Osteoblast (primary cell): ENCODE measurements around the gene COL23A1. TPM values are rescaled to one million over a fixed set of nuclear protein-coding genes. Genes with fewer than 3 reads are reported as not detected.

Source experiments
- DNase-seq: peaks from one replicate; pipeline ENCODE4 v3.0.0; 2011; ENCODE audit warnings: low spot score, mixed read lengths; ENCODE audit not compliant: insufficient read length; ENCODE audit errors: missing footprints
- H2AFZ ChIP-seq: 2 replicates; pipeline ENCODE4 v1.6.0; 2011; ENCODE audit warnings: mild to moderate bottlenecking, low read length
- H3K27ac ChIP-seq: 2 replicates; pipeline ENCODE4 v1.5.1; 2011; ENCODE audit warnings: mild to moderate bottlenecking, low read depth, low read length, moderate library complexity
- H3K27me3 ChIP-seq: 2 replicates; pipeline ENCODE4 v1.6.0; 2012; ENCODE audit warnings: mild to moderate bottlenecking, control low read depth, inconsistent platforms, low read length, moderate library complexity; ENCODE audit not compliant: insufficient read depth
- H3K36me3 ChIP-seq: 2 replicates; pipeline ENCODE4 v1.5.1; 2011; ENCODE audit warnings: mild to moderate bottlenecking, low read length, control low read depth, moderate library complexity; ENCODE audit not compliant: insufficient read depth
- H3K4me1 ChIP-seq: 2 replicates; pipeline ENCODE4 v1.5.1; 2011; ENCODE audit warnings: mild to moderate bottlenecking, low read length, control low read depth, moderate library complexity; ENCODE audit not compliant: insufficient read depth
- H3K4me2 ChIP-seq: 2 replicates; pipeline ENCODE4 v1.6.0; 2011; ENCODE audit warnings: mild to moderate bottlenecking, low read length; ENCODE audit not compliant: insufficient read depth
- H3K4me3 ChIP-seq: fragments of 200-600 bp; sonication (generic); 3 replicates; pipeline ENCODE4 v1.5.1; 2012; ENCODE audit warnings: mild to moderate bottlenecking, low read length, inconsistent platforms; ENCODE audit not compliant: insufficient read depth
- H3K79me2 ChIP-seq: 2 replicates; pipeline ENCODE4 v1.6.0; 2012; ENCODE audit warnings: mild to moderate bottlenecking, low read length, control low read depth, inconsistent platforms; ENCODE audit not compliant: insufficient read depth
- H3K9me3 ChIP-seq: 2 replicates; pipeline ENCODE4 v1.5.1; 2011; ENCODE audit warnings: low read depth, low read length, control low read depth
- H4K20me1 ChIP-seq: 2 replicates; pipeline ENCODE4 v1.6.0; 2012; ENCODE audit warnings: mild to moderate bottlenecking, low read length, control low read depth; ENCODE audit not compliant: insufficient read depth
- total RNA-seq: library from RNA; depleted of rRNA; stranded (reverse); fragments of >200 nt; gene quantifications from 2 replicates; pipeline ENCODE4 v1.2.3, GENCODE V29; 2012
- TF ChIP-seq, protein P1 (sequence below): IDR thresholded peaks from 2 replicates; pipeline ENCODE4 v1.5.1; 2011; ENCODE audit warnings: mild to moderate bottlenecking, low read depth, low read length, moderate library complexity; ENCODE audit errors: extremely low read depth

COL23A1 gene
- total RNA-seq, 1 donor, result under 0.01 TPM

GRCh38 chr5:178328826-178329730 lies 261.1 kb downstream of the COL23A1 start:
- Histone ChIP-seq H3K27me3 (peaks cover 5% of the 10 kb centered on the region), H3K79me2 (no peaks in the 10 kb centered on the region), H3K9me3 (no peaks in the 10 kb centered on the region), H3K4me2 (no peak overlapping the region), H3K27ac (no peak overlapping the region), H3K36me3 (no peaks in the 10 kb centered on the region), H3K4me3 (no peak overlapping the region), H2AFZ (no peak overlapping the region), H4K20me1 (no peaks in the 10 kb centered on the region), H3K4me1 (no peaks in the 10 kb centered on the region)
- no peak for DNase-seq
- TF ChIP-seq, protein P1, sequence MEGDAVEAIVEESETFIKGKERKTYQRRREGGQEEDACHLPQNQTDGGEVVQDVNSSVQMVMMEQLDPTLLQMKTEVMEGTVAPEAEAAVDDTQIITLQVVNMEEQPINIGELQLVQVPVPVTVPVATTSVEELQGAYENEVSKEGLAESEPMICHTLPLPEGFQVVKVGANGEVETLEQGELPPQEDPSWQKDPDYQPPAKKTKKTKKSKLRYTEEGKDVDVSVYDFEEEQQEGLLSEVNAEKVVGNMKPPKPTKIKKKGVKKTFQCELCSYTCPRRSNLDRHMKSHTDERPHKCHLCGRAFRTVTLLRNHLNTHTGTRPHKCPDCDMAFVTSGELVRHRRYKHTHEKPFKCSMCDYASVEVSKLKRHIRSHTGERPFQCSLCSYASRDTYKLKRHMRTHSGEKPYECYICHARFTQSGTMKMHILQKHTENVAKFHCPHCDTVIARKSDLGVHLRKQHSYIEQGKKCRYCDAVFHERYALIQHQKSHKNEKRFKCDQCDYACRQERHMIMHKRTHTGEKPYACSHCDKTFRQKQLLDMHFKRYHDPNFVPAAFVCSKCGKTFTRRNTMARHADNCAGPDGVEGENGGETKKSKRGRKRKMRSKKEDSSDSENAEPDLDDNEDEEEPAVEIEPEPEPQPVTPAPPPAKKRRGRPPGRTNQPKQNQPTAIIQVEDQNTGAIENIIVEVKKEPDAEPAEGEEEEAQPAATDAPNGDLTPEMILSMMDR, result no peak

DNA sequence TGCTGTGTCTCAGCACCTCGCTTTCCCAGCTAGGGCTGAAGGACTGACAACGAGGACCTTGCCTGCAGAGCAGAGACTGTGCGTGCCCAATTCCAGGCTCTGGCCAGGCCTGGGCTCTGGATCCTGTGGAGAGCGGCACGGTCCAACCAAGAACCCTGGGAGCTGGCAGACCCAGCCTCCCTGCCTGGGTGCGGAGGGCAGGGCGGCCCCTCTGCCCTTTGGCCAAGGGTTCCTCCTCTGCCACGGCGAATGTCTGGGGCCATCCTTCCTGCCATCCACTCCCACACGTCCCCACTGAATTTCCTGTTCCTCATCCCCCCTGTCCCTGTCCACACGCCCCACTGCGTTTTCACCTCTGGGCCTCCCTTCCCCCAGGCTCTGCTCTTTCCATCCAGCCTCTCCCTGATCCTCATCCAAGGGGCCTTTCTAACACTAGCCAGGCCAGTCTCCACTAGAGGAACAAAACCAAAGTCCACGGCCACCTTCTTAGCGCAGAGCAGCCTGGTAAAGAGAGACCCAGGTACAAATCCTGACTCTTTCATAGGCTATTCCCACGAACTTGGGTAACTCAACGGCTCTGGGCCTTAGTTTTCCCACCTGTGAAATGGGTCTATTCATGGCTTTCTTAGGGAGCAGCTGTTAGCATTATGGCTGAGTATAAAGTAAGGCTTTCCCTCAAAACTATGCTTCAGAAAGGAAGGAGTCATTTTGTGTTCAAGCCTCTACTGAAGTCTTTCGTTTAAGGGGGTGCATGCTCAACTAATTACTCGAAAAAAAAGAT lies 262.1 kb downstream of the COL23A1 start:
- DNase-seq, result no peak
- no peak overlapping the region for H3K4me2 ChIP-seq
- no peaks in the 10 kb centered on the region for H3K4me1 ChIP-seq

GRCh38 chr5:178327446-178327845 lies 262.7 kb downstream of the COL23A1 start:
- H4K20me1 ChIP-seq, result no peaks in the 10 kb centered on the region
- TF ChIP-seq, protein P1, result no peak
- H3K79me2 ChIP-seq, result no peaks in the 10 kb centered on the region
- H3K36me3 ChIP-seq, result no peaks in the 10 kb centered on the region
- H2AFZ ChIP-seq, result no peak overlapping the region
- peaks cover 5% of the 10 kb centered on the region for H3K27me3 ChIP-seq
- H3K9me3 ChIP-seq, result no peaks in the 10 kb centered on the region
- no peak overlapping the region for H3K4me3 ChIP-seq
- H3K4me1 ChIP-seq, result no peaks in the 10 kb centered on the region
- H3K4me2 ChIP-seq, result no peak overlapping the region
- no peak overlapping the region for H3K27ac ChIP-seq
- DNase-seq, result no peak

More for the DNA sequence above, 262.1 kb downstream of the COL23A1 start:
- Histone ChIP-seq H2AFZ (no peak overlapping the region), H4K20me1 (no peaks in the 10 kb centered on the region), H3K4me3 (no peak overlapping the region), H3K79me2 (no peaks in the 10 kb centered on the region), H3K27me3 (peaks cover 5% of the 10 kb centered on the region), H3K27ac (no peak overlapping the region), H3K36me3 (no peaks in the 10 kb centered on the region), H3K9me3 (no peaks in the 10 kb centered on the region)
- TF ChIP-seq, protein P1, result no peak

DNA sequence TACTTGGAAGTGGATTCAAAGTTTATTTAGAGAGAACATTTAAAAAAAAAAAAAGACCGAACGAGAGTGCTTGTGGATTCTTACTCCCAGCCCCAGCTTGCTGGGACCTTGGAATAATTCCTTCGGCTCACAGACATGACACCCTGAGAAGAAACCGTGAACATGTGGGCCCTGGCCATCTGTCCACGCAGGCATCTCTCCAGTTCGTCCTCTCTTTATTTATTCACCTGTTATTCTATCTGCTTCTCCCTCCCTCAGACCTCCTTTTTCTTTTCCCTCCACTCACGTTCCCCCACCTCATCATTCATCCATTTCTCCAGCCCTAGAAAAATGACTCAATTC lies 263.8 kb downstream of the COL23A1 start:
- DNase-seq, result no peak
- no peaks in the 10 kb centered on the region for H3K36me3 ChIP-seq
- H3K79me2 ChIP-seq, result no peaks in the 10 kb centered on the region
- peaks cover 5% of the 10 kb centered on the region for H3K27me3 ChIP-seq
- no peak overlapping the region for H2AFZ ChIP-seq
- no peaks in the 10 kb centered on the region for H3K9me3 ChIP-seq
- H4K20me1 ChIP-seq, result no peaks in the 10 kb centered on the region
- no peaks in the 10 kb centered on the region for H3K4me1 ChIP-seq
- no peak overlapping the region for H3K4me3 ChIP-seq
- H3K4me2 ChIP-seq, result no peak overlapping the region
- no peak overlapping the region for H3K27ac ChIP-seq
- TF ChIP-seq, protein P1, result no peak
